Mucosa of rectum (tissue), 2 donors: ENCODE data around the gene PCDHB9.
"Not testable (repeated sequence)": the region's sequence is repeated elsewhere in the genome, so short reads cannot be mapped to it uniquely, and the experiment has no call there.

ENCODE experiments used
- H3K27ac ChIP-seq, 2 donors: one replicate each; pipeline ENCODE4 v1.7.0; 2013; ENCODE audit warnings: inconsistent platforms in 2 of 2, low read depth in 2 of 2, low read length in 2 of 2
- H3K27me3 ChIP-seq, 2 donors: one replicate each; pipeline ENCODE4 v1.7.0; 2013; ENCODE audit warnings: low read length in 2 of 2; ENCODE audit not compliant: control insufficient read depth in 2 of 2, insufficient read depth in 2 of 2
- H3K36me3 ChIP-seq, 2 donors: one replicate each; pipeline ENCODE4 v1.7.0; 2013; ENCODE audit warnings: low read length in 2 of 2; ENCODE audit not compliant: control insufficient read depth in 2 of 2, insufficient read depth in 2 of 2
- H3K4me1 ChIP-seq, 2 donors: one replicate each; pipeline ENCODE4 v1.7.0; 2013; ENCODE audit warnings: low read length in 2 of 2, mild to moderate bottlenecking in 1 of 2; ENCODE audit not compliant: control insufficient read depth in 2 of 2, insufficient read depth in 2 of 2
- H3K4me3 ChIP-seq, 2 donors: one replicate each; pipeline ENCODE4 v1.7.0; 2013; ENCODE audit warnings: low read length in 2 of 2
- H3K9ac ChIP-seq, 2 donors: one replicate each; pipeline ENCODE4 v1.7.0; 2013; ENCODE audit warnings: low read length in 2 of 2, low read depth in 1 of 2, mild to moderate bottlenecking in 1 of 2
- H3K9me3 ChIP-seq, 2 donors: one replicate each; pipeline ENCODE4 v1.7.0; 2013; ENCODE audit warnings: low read length in 2 of 2; ENCODE audit not compliant: control insufficient read depth in 2 of 2
- donor health status: healthy.
- donor health status: Normal muscosa, but diverticular disease.

Gene PCDHB9

DNA sequence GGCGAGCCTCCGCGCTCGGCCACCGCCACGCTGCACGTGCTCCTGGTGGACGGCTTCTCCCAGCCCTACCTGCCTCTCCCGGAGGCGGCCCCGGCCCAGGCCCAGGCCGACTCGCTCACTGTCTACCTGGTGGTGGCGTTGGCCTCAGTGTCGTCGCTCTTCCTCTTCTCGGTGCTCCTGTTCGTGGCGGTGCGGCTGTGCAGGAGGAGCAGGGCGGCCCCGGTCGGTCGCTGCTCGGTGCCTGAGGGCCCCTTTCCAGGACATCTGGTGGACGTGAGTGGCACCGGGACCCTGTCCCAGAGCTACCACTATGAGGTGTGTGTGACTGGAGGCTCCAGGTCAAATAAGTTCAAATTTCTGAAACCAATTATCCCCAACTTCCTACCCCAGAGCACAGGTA, 23.9 kb downstream of the PCDHB9 start:
- H3K27me3 ChIP-seq, H3K9ac ChIP-seq, H3K4me3 ChIP-seq, H3K27ac ChIP-seq, H3K36me3 ChIP-seq, H3K4me1 ChIP-seq, H3K9me3 ChIP-seq: not testable (repeated sequence)

DNA sequence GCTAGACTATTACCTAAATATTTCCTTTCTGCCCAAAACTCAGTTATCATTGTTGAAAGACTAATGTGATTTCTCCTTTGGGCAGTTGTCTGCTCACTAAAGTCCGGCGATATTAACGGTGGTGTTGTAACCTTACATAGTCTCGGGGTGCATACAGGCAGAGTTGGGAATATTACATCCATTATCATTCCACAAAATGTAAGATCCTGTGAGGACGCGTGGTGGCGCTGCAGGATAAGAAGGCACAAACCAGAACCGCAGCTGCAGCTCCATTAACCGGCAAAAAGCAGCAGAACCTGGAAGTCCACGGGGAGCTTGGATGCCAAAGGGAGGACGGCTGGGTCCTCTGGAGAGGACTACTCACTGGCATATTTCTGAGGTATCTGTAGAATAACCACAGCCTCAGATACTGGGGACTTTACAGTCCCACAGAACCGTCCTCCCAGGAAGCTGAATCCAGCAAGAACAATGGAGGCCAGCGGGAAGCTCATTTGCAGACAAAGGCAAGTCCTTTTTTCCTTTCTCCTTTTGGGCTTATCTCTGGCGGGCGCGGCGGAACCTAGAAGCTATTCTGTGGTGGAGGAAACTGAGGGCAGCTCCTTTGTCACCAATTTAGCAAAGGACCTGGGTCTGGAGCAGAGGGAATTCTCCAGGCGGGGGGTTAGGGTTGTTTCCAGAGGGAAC, 26.8 kb downstream of the PCDHB9 start, which contains the start of gene PCDHB13:
Gene PCDHB13, plus strand, starts transcription at position 264 of the 684 bp plus-strand sequence. Its CDS starts 205 bp downstream, at position 469.
- H3K4me3 ChIP-seq, result peak within 1 kb of the TSS in 1 of 2 donors; percentile 31

GRCh38 chr5:141214583-141214982, 27.6 kb downstream of the PCDHB9 start:
- not testable (repeated sequence) for H3K9ac ChIP-seq, H3K9me3 ChIP-seq, H3K4me3 ChIP-seq, H3K27ac ChIP-seq, H3K27me3 ChIP-seq, H3K4me1 ChIP-seq, H3K36me3 ChIP-seq

More for the DNA sequence above, 26.8 kb downstream of the PCDHB9 start, which contains the start of gene PCDHB13:
- H3K27ac ChIP-seq, H3K9ac ChIP-seq, H3K9me3 ChIP-seq, H3K4me1 ChIP-seq, H3K27me3 ChIP-seq, H3K36me3 ChIP-seq: not testable (repeated sequence)

DNA sequence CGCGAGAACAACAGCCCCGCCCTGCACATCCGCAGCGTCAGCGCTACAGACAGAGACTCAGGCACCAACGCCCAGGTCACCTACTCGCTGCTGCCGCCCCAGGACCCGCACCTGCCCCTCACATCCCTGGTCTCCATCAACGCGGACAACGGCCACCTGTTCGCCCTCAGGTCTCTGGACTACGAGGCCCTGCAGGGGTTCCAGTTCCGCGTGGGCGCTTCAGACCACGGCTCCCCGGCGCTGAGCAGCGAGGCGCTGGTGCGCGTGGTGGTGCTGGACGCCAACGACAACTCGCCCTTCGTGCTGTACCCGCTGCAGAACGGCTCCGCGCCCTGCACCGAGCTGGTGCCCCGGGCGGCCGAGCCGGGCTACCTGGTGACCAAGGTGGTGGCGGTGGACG, 28.5 kb downstream of the PCDHB9 start:
- H3K27ac ChIP-seq, H3K9ac ChIP-seq, H3K36me3 ChIP-seq, H3K9me3 ChIP-seq, H3K27me3 ChIP-seq, H3K4me3 ChIP-seq, H3K4me1 ChIP-seq: not testable (repeated sequence)

DNA sequence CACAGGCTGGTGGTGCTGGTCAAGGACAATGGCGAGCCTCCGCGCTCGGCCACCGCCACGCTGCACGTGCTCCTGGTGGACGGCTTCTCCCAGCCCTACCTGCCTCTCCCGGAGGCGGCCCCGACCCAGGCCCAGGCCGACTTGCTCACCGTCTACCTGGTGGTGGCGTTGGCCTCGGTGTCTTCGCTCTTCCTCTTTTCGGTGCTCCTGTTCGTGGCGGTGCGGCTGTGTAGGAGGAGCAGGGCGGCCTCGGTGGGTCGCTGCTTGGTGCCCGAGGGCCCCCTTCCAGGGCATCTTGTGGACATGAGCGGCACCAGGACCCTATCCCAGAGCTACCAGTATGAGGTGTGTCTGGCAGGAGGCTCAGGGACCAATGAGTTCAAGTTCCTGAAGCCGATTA, 29.1 kb downstream of the PCDHB9 start:
- H3K27me3 ChIP-seq, H3K4me1 ChIP-seq, H3K9ac ChIP-seq, H3K36me3 ChIP-seq, H3K4me3 ChIP-seq, H3K27ac ChIP-seq, H3K9me3 ChIP-seq: not testable (repeated sequence)

DNA sequence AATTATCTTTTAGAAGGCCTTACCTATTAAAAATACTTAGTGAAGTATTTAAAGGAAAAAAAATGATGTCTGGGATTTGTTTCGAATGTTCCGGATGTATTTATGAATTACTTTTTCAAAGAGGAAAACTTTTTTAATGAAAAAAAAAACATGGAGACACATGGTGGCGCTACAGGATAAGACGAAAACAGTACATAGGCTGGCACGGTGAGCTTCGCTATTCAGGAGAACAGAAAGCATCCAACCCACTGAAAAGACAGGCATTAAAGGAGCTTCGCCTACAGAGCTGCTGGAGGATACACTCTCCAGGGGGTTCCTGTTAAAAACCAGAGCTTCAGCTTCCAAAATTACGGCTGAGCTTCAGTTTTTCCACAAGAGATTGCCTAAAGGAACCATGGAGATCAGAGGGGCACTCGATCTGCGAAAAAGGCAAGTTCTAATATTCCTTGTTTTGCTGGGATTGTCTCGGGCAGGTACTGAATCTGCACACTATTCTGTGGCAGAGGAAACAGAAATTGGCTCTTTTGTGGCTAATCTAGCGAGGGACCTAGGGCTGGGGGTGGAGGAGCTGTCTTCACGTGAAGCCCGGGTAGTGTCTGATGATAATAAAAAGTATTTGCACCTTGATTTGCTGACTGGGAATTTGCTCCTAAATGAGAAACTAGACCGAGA, 36.3 kb downstream of the PCDHB9 start, which contains the start of gene PCDHB14:
Gene PCDHB14, plus strand, starts transcription at position 232 of the 672 bp plus-strand sequence. Its CDS starts 163 bp downstream, at position 395.
- H3K27me3 ChIP-seq, result no peaks in the 10 kb centered on the region
- H3K9ac ChIP-seq, result no peak within 1 kb of the TSS
- H3K4me3 ChIP-seq, result peak within 1 kb of the TSS; percentile 37 to 39
- no peaks in the 10 kb centered on the region for H3K4me1 ChIP-seq
- H3K27ac ChIP-seq, result no peak within 1 kb of the TSS
- H3K9me3 ChIP-seq, result peaks cover 13 to 17% of the 10 kb centered on the region in 2 donors
- H3K36me3 ChIP-seq, result no peaks in the 10 kb centered on the region

- not testable (repeated sequence) for H3K9ac ChIP-seq, H3K27ac ChIP-seq, H3K27me3 ChIP-seq, H3K36me3 ChIP-seq, H3K4me3 ChIP-seq, H3K4me1 ChIP-seq
- H3K9me3 ChIP-seq, result peaks cover 13 to 16% of the 10 kb centered on the region in 2 donors
Measured at GRCh38 chr5:141224844-141225243, 37.9 kb downstream of the PCDHB9 start.

- not testable (repeated sequence) for H3K27ac ChIP-seq, H3K27me3 ChIP-seq, H3K9ac ChIP-seq, H3K36me3 ChIP-seq, H3K4me3 ChIP-seq, H3K4me1 ChIP-seq
- H3K9me3 ChIP-seq, result peaks cover 10 to 16% of the 10 kb centered on the region in 2 donors
Measured at GRCh38 chr5:141225421-141225820, 38.5 kb downstream of the PCDHB9 start.

- no peaks in the 10 kb centered on the region for H3K27me3 ChIP-seq
- H3K4me3 ChIP-seq, result peak overlapping the region in 1 of 2 donors; percentile 5
- H3K36me3 ChIP-seq, result no peaks in the 10 kb centered on the region
- H3K27ac ChIP-seq, result no peak overlapping the region
- H3K4me1 ChIP-seq, result no peaks in the 10 kb centered on the region
- peaks cover 14 to 25% of the 10 kb centered on the region in 2 donors for H3K9me3 ChIP-seq
- H3K9ac ChIP-seq, result no peak overlapping the region
Measured at GRCh38 chr5:141234109-141234667, 47.2 kb downstream of the PCDHB9 start.

DNA sequence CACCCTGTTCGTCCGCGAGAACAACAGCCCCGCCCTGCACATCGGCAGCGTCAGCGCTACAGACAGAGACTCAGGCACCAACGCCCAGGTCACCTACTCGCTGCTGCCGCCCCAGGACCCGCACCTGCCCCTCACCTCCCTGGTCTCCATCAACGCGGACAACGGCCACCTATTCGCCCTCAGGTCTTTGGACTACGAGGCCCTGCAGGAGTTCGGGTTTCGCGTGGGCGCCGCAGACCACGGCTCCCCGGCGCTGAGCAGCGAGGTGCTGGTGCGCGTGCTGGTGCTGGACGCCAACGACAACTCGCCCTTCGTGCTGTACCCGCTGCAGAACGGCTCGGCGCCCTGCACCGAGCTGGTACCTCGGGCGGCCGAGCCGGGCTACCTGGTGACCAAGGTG, 49.0 kb downstream of the PCDHB9 start:
- not testable (repeated sequence) for H3K27ac ChIP-seq

More for the DNA sequence above, 49.0 kb downstream of the PCDHB9 start:
- not testable (repeated sequence) for H3K27me3 ChIP-seq, H3K4me3 ChIP-seq, H3K9ac ChIP-seq, H3K4me1 ChIP-seq, H3K36me3 ChIP-seq
- H3K9me3 ChIP-seq, result peaks cover 15 to 36% of the 10 kb centered on the region in 2 donors
